KMS-11 (cell line): ENCODE data around the gene PRKACG.

Experiments used
- H2AFZ ChIP-seq: fragments of 200-600 bp; sonication (generic); 2 replicates; pipeline ENCODE4 v1.6.1; 2016; ENCODE audit warnings: antibody characterized with exemption, mixed run types, low read depth
- H3K27ac ChIP-seq: fragments of 200-600 bp; sonication (generic); 2 replicates; pipeline ENCODE4 v1.6.1; 2016; ENCODE audit warnings: mild to moderate bottlenecking, mixed run types
- H3K27me3 ChIP-seq: fragments of 200-600 bp; sonication (generic); 2 replicates; pipeline ENCODE4 v1.6.1; 2017; ENCODE audit warnings: mild to moderate bottlenecking, low read depth, mixed run types, moderate library complexity; ENCODE audit not compliant: insufficient read depth
- H3K36me3 ChIP-seq: fragments of 200-600 bp; sonication (generic); 2 replicates; pipeline ENCODE4 v1.6.1; 2017; ENCODE audit warnings: mild to moderate bottlenecking, mixed run types; ENCODE audit not compliant: insufficient read depth
- H3K4me1 ChIP-seq: fragments of 200-600 bp; sonication (generic); 2 replicates; pipeline ENCODE4 v1.6.1; 2016; ENCODE audit warnings: mild to moderate bottlenecking, low read depth, mixed run types; ENCODE audit not compliant: poor library complexity, severe bottlenecking
- H3K4me2 ChIP-seq: fragments of 200-600 bp; sonication (generic); 2 replicates; pipeline ENCODE4 v1.7.0; 2016; ENCODE audit warnings: mild to moderate bottlenecking, mixed run types
- H3K4me3 ChIP-seq: fragments of 200-600 bp; sonication (generic); IDR thresholded peaks from 2 replicates; pipeline ENCODE4 v1.6.1; 2017; ENCODE audit warnings: low read depth, low read length, mixed read lengths; ENCODE audit not compliant: insufficient read depth
- H3K79me2 ChIP-seq: fragments of 200-600 bp; sonication (generic); 2 replicates; pipeline ENCODE4 v1.6.1; 2016; ENCODE audit warnings: low read depth, mixed run types; ENCODE audit not compliant: insufficient read depth
- H3K9ac ChIP-seq: fragments of 200-600 bp; sonication (generic); 2 replicates; pipeline ENCODE4 v1.6.1; 2016; ENCODE audit warnings: mild to moderate bottlenecking, mixed run types
- H4K20me1 ChIP-seq: fragments of 200-600 bp; sonication (generic); 2 replicates; pipeline ENCODE4 v1.6.1; 2016; ENCODE audit warnings: mild to moderate bottlenecking, mixed run types; ENCODE audit not compliant: insufficient read depth
- TF ChIP-seq, protein P1 (sequence below): fragments of 200-600 bp; sonication (generic); conservative IDR thresholded peaks from 2 replicates; pipeline ENCODE4 v1.6.1; 2017; ENCODE audit warnings: low read depth, mild to moderate bottlenecking, antibody characterized with exemption, low read length, moderate library complexity, mixed read lengths

PRKACG gene

DNA sequence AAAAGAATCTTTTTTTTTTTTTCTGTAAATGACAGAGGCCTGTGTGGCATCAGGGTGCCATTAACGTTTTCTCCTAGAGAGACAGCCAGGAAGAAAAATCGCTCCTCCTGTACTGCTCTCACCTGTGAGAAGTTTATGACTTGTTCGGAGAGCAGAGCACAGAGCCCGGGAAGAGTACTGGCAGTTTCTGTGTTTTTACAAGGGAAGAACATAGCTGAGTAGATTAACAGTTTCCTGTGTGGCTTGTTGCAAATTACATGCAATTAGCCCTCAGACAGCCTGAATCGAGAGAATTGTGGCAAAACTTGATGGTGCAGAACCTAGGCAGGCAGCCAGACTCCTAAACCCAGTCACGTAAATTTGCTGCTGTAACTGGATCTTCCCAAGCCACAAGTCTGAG is 32.1 kb downstream of the PRKACG start:
- Histone ChIP-seq H3K36me3 (no peaks in the 10 kb centered on the region), H3K27me3 (no peaks in the 10 kb centered on the region), H3K79me2 (no peaks in the 10 kb centered on the region), H3K4me1 (no peaks in the 10 kb centered on the region), H3K9ac (no peak overlapping the region), H3K4me3 (no peak overlapping the region), H3K4me2 (no peak overlapping the region), H4K20me1 (no peaks in the 10 kb centered on the region), H2AFZ (no peak overlapping the region), H3K27ac (no peak overlapping the region)
- TF ChIP-seq, protein P1, sequence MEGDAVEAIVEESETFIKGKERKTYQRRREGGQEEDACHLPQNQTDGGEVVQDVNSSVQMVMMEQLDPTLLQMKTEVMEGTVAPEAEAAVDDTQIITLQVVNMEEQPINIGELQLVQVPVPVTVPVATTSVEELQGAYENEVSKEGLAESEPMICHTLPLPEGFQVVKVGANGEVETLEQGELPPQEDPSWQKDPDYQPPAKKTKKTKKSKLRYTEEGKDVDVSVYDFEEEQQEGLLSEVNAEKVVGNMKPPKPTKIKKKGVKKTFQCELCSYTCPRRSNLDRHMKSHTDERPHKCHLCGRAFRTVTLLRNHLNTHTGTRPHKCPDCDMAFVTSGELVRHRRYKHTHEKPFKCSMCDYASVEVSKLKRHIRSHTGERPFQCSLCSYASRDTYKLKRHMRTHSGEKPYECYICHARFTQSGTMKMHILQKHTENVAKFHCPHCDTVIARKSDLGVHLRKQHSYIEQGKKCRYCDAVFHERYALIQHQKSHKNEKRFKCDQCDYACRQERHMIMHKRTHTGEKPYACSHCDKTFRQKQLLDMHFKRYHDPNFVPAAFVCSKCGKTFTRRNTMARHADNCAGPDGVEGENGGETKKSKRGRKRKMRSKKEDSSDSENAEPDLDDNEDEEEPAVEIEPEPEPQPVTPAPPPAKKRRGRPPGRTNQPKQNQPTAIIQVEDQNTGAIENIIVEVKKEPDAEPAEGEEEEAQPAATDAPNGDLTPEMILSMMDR, result no peak

DNA sequence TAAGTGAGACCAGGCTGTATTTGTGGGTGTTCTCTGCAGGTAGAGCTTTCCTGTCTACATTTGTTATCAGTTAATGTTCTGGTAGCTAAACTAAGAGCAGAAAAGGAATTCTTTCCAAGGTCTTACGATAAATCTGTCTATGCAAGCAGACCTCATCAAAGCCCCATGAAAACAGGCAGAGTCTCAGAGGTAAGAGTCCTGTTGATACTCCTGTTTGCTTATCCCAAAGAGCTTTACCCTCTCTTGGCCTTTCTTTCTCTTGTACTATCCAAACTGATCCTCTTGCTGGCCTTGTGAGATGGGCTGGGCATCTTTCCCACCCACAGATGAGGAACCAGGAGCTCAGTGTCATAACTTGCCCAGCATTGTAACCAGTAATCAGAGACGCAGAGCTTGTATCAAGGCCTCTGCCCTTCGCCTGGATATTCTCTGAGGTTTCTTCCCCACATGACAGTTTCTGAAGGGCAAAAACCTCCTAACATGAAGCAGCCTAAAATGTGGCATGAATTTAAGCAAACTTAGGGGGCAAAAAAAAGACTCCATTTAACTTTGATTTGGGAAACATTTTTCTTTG is 33.5 kb downstream of the PRKACG start:
- no peak overlapping the region for H3K27ac ChIP-seq
- no peaks in the 10 kb centered on the region for H3K27me3 ChIP-seq
- H3K79me2 ChIP-seq, result no peaks in the 10 kb centered on the region
- H3K9ac ChIP-seq, result no peak overlapping the region
- TF ChIP-seq, protein P1, result no peak
- H3K4me1 ChIP-seq, result no peaks in the 10 kb centered on the region
- no peak overlapping the region for H3K4me2 ChIP-seq
- H3K36me3 ChIP-seq, result no peaks in the 10 kb centered on the region
- no peaks in the 10 kb centered on the region for H4K20me1 ChIP-seq
- H3K4me3 ChIP-seq, result no peak overlapping the region
- no peak overlapping the region for H2AFZ ChIP-seq

DNA sequence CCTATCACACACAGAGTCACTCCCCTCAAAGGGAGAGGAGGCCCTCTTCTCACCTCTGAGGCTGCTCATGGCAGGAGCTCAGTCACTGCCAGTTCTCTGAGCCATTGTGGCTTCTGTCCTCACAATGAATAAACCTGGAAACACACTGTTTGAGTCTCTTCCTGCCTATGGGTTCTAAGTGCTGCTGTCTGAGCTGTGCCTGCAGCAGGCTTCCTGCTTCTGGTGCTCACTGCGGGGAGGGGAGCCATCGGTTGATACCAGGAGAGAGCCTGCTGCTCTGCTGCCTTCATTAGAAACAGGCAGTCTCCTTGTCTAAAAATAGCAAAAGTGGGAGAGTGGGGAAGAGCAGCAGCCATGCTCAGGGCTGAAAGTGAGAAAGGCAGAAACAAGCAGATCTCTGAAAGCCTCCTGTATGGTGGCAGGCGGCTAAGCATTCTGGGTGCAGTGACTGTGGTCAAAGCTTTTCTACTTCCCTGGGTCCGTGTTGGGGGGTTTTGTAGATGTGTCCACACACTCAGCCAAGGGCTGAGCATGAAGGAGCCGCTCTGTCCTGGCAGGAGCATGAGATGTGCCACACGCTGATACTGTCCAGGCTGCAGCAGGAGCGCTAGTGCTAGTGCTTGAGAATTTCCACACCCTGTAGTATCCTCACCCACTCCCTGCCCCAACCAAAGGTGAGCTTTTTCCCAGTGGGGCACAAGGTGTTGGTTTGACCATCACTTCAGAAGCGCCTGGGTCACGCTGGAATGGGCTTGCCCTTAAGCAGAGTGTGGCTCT is 34.2 kb downstream of the PRKACG start:
- TF ChIP-seq, protein P1, result no peak
- H3K4me2 ChIP-seq, result no peak overlapping the region
- H3K79me2 ChIP-seq, result no peaks in the 10 kb centered on the region
- H2AFZ ChIP-seq, result no peak overlapping the region
- no peak overlapping the region for H3K27ac ChIP-seq
- H3K4me3 ChIP-seq, result no peak overlapping the region
- H3K9ac ChIP-seq, result no peak overlapping the region
- H3K4me1 ChIP-seq, result no peaks in the 10 kb centered on the region
- H3K27me3 ChIP-seq, result no peaks in the 10 kb centered on the region
- no peaks in the 10 kb centered on the region for H3K36me3 ChIP-seq
- no peaks in the 10 kb centered on the region for H4K20me1 ChIP-seq

DNA sequence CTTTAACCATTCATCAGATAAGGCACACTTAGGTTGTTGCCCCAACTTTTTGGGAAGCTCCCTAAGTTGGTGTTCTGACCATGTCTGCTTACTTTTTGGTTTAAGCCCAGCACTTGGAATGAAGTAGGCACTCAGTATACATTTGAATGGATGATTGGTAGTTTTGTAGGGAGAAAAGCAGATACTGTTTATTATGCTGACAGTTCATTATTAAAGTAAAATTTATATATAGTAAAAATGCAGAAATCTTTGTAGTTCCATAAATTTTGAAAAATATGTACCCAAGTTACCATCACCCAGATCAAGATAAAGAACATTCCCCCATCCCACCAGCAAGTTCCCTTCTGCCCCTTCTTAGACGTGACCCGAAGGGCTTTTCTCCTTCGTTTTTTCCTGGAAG is 35.4 kb downstream of the PRKACG start:
- Histone ChIP-seq H3K4me2 (no peak overlapping the region), H4K20me1 (no peaks in the 10 kb centered on the region), H3K4me1 (no peaks in the 10 kb centered on the region), H3K27ac (no peak overlapping the region), H3K27me3 (no peaks in the 10 kb centered on the region), H3K4me3 (no peak overlapping the region), H3K79me2 (no peaks in the 10 kb centered on the region), H3K9ac (no peak overlapping the region), H3K36me3 (no peaks in the 10 kb centered on the region), H2AFZ (no peak overlapping the region)
- TF ChIP-seq, protein P1, result no peak
